BJ (cell line): Measurements from ENCODE around the gene RNLS. TPM values are rescaled to one million over a fixed set of nuclear protein-coding genes. Genes with fewer than 3 reads are reported as not detected.

Experiments used
- CTCF ChIA-PET: fragments of 350-600 bp; formaldehyde crosslinking; extraction: SDS; loops from one replicate; lab custom pipeline; 2021; ENCODE audit warnings: antibody characterized with exemption, inconsistent platforms; lab: Yijun Ruan, JAX
- POLR2A ChIA-PET: fragments of 300-600 bp; sonication (Branson Sonifier 250); formaldehyde crosslinking; extraction: SDS; loops from one replicate; lab custom pipeline; 2021; ENCODE audit warnings: antibody characterized with exemption; lab: Charles Lee
- DNase-seq: peaks from one replicate; pipeline ENCODE4 v3.0.0-alpha.2; 2011; ENCODE audit warnings: low read depth
- H3K27me3 ChIP-seq: 2 replicates; pipeline ENCODE4 v1.6.0; 2011; ENCODE audit warnings: low read length; ENCODE audit not compliant: control insufficient read depth, insufficient read depth
- H3K36me3 ChIP-seq: 2 replicates; pipeline ENCODE4 v1.5.1; 2011; ENCODE audit warnings: low read length; ENCODE audit not compliant: control insufficient read depth, insufficient read depth
- H3K4me3 ChIP-seq: 2 replicates; pipeline ENCODE4 v1.5.1; 2011; ENCODE audit warnings: low read depth, mild to moderate bottlenecking, control low read depth, low read length
- CTCF ChIP-seq: IDR thresholded peaks from 2 replicates; pipeline ENCODE4 v1.5.1; 2011; ENCODE audit warnings: low read depth, mild to moderate bottlenecking, control low read depth, inconsistent platforms, low read length, moderate library complexity; ENCODE audit not compliant: insufficient read depth
- polyA plus RNA-seq: library from polyadenylated mRNA; depleted of rRNA; stranded (reverse); fragments of >200 nt; gene quantifications from 2 replicates; pipeline ENCODE4 v1.2.3, GENCODE V29; 2011

Gene RNLS
- polyA plus RNA-seq, 1 experiment: 11.8 TPM

- POLR2A ChIA-PET: no interaction called here
- Histone ChIP-seq H3K4me3 (no peak overlapping the region), H3K36me3 (no peaks in the 10 kb centered on the region), H3K27me3 (no peaks in the 10 kb centered on the region)
- DNase-seq: no peak
- TF ChIP-seq CTCF: no peak
- CTCF ChIA-PET: interaction anchor here (0.7 to 1.6 kb wide), 5 partner anchors 10 to 274 kb away, joined by 3 to 5 read pairs (median 3); no protein-coding TSS in a partner anchor
Observed at GRCh38 chr10:88424881-88425280, 158.2 kb downstream of the RNLS start.

- TF ChIP-seq CTCF: no peak
- ChIA-PET POLR2A (no interaction called here), CTCF (no interaction called here)
- Histone ChIP-seq H3K27me3 (no peaks in the 10 kb centered on the region), H3K36me3 (no peaks in the 10 kb centered on the region), H3K4me3 (no peak overlapping the region)
- no peak for DNase-seq
Observed at GRCh38 chr10:88423732-88424131, 159.4 kb downstream of the RNLS start.

- H3K36me3 ChIP-seq: no peaks in the 10 kb centered on the region
- TF ChIP-seq CTCF: no peak
- no peak for DNase-seq
- CTCF ChIA-PET: interaction anchor here (0.6 kb wide), 1 partner anchor 1276 kb away, joined by 3 read pairs; no protein-coding TSS in a partner anchor
- H3K27me3 ChIP-seq: no peaks in the 10 kb centered on the region
- POLR2A ChIA-PET: no interaction called here
- no peak overlapping the region for H3K4me3 ChIP-seq
Observed at GRCh38 chr10:88421590-88421989, 161.5 kb downstream of the RNLS start.

- DNase-seq: no peak
- Histone ChIP-seq H3K36me3 (no peaks in the 10 kb centered on the region), H3K4me3 (no peak overlapping the region), H3K27me3 (no peaks in the 10 kb centered on the region)
- POLR2A ChIA-PET: no interaction called here
- no peak for TF ChIP-seq CTCF
- CTCF ChIA-PET: no interaction called here
Observed at GRCh38 chr10:88418871-88419270, 164.2 kb downstream of the RNLS start.

- ChIA-PET CTCF (interaction anchor here (1.5 kb wide), 1 partner anchor 15 kb away, joined by 4 read pairs; no protein-coding TSS in a partner anchor), POLR2A (no interaction called here)
- DNase-seq: no peak
- no peak for TF ChIP-seq CTCF
- Histone ChIP-seq H3K36me3 (no peaks in the 10 kb centered on the region), H3K4me3 (no peak overlapping the region), H3K27me3 (no peaks in the 10 kb centered on the region)
Observed at GRCh38 chr10:88417387-88418030, 165.6 kb downstream of the RNLS start.
